KMS-11 (cell line): Measurements from ENCODE around the gene VWA3B.
"Not testable (repeated sequence)": the region's sequence is repeated elsewhere in the genome, so short reads cannot be mapped to it uniquely, and the experiment has no call there.

Experiments
- H2AFZ ChIP-seq: fragments of 200-600 bp; sonication (generic); 2 replicates; pipeline ENCODE4 v1.6.1; 2016; ENCODE audit warnings: antibody characterized with exemption, mixed run types, low read depth
- H3K27ac ChIP-seq: fragments of 200-600 bp; sonication (generic); 2 replicates; pipeline ENCODE4 v1.6.1; 2016; ENCODE audit warnings: mild to moderate bottlenecking, mixed run types
- H3K27me3 ChIP-seq: fragments of 200-600 bp; sonication (generic); 2 replicates; pipeline ENCODE4 v1.6.1; 2017; ENCODE audit warnings: mild to moderate bottlenecking, low read depth, mixed run types, moderate library complexity; ENCODE audit not compliant: insufficient read depth
- H3K36me3 ChIP-seq: fragments of 200-600 bp; sonication (generic); 2 replicates; pipeline ENCODE4 v1.6.1; 2017; ENCODE audit warnings: mild to moderate bottlenecking, mixed run types; ENCODE audit not compliant: insufficient read depth
- H3K4me1 ChIP-seq: fragments of 200-600 bp; sonication (generic); 2 replicates; pipeline ENCODE4 v1.6.1; 2016; ENCODE audit warnings: mild to moderate bottlenecking, low read depth, mixed run types; ENCODE audit not compliant: poor library complexity, severe bottlenecking
- H3K4me2 ChIP-seq: fragments of 200-600 bp; sonication (generic); 2 replicates; pipeline ENCODE4 v1.7.0; 2016; ENCODE audit warnings: mild to moderate bottlenecking, mixed run types
- H3K4me3 ChIP-seq: fragments of 200-600 bp; sonication (generic); IDR thresholded peaks from 2 replicates; pipeline ENCODE4 v1.6.1; 2017; ENCODE audit warnings: low read depth, low read length, mixed read lengths; ENCODE audit not compliant: insufficient read depth
- H3K79me2 ChIP-seq: fragments of 200-600 bp; sonication (generic); 2 replicates; pipeline ENCODE4 v1.6.1; 2016; ENCODE audit warnings: low read depth, mixed run types; ENCODE audit not compliant: insufficient read depth
- H3K9ac ChIP-seq: fragments of 200-600 bp; sonication (generic); 2 replicates; pipeline ENCODE4 v1.6.1; 2016; ENCODE audit warnings: mild to moderate bottlenecking, mixed run types
- H4K20me1 ChIP-seq: fragments of 200-600 bp; sonication (generic); 2 replicates; pipeline ENCODE4 v1.6.1; 2016; ENCODE audit warnings: mild to moderate bottlenecking, mixed run types; ENCODE audit not compliant: insufficient read depth
- CTCF ChIP-seq: fragments of 200-600 bp; sonication (generic); conservative IDR thresholded peaks from 2 replicates; pipeline ENCODE4 v1.6.1; 2017; ENCODE audit warnings: low read depth, mild to moderate bottlenecking, antibody characterized with exemption, low read length, moderate library complexity, mixed read lengths

Gene VWA3B

GRCh38 chr2:98040331-98040939, 46.5 kb upstream of the VWA3B start:
- Histone ChIP-seq H3K4me1 (no peaks in the 10 kb centered on the region), H3K36me3 (no peaks in the 10 kb centered on the region), H3K27me3 (no peaks in the 10 kb centered on the region), H3K4me3 (no peak overlapping the region), H4K20me1 (no peaks in the 10 kb centered on the region), H3K79me2 (no peaks in the 10 kb centered on the region), H3K4me2 (no peak overlapping the region), H3K27ac (no peak overlapping the region), H3K9ac (no peak overlapping the region), H2AFZ (no peak overlapping the region)
- TF ChIP-seq CTCF = no peak

- Histone ChIP-seq H3K4me2 (no peak overlapping the region), H4K20me1 (no peaks in the 10 kb centered on the region), H2AFZ (no peak overlapping the region), H3K79me2 (no peaks in the 10 kb centered on the region), H3K4me3 (no peak overlapping the region), H3K27ac (no peak overlapping the region), H3K4me1 (no peaks in the 10 kb centered on the region), H3K36me3 (no peaks in the 10 kb centered on the region), H3K27me3 (no peaks in the 10 kb centered on the region), H3K9ac (no peak overlapping the region)
- TF ChIP-seq CTCF = no peak
These were observed 43.9 kb upstream of the VWA3B start for GRCh38 chr2:98043101-98043500.

GRCh38 chr2:98044730-98045129, 42.2 kb upstream of the VWA3B start:
- H4K20me1 ChIP-seq, H3K27ac ChIP-seq, H3K4me2 ChIP-seq, H2AFZ ChIP-seq, H3K9ac ChIP-seq, H3K79me2 ChIP-seq, H3K36me3 ChIP-seq, H3K4me3 ChIP-seq, H3K4me1 ChIP-seq, H3K27me3 ChIP-seq: not testable (repeated sequence)

- no peaks in the 10 kb centered on the region for H4K20me1 ChIP-seq
- H3K36me3 ChIP-seq = no peaks in the 10 kb centered on the region
- no peak for TF ChIP-seq CTCF
- no peaks in the 10 kb centered on the region for H3K79me2 ChIP-seq
- no peak overlapping the region for H3K9ac ChIP-seq
- H3K4me3 ChIP-seq = no peak overlapping the region
- no peaks in the 10 kb centered on the region for H3K4me1 ChIP-seq
- H3K4me2 ChIP-seq = no peak overlapping the region
- no peaks in the 10 kb centered on the region for H3K27me3 ChIP-seq
- H3K27ac ChIP-seq = no peak overlapping the region
- no peak overlapping the region for H2AFZ ChIP-seq
These were observed 36.9 kb upstream of the VWA3B start for GRCh38 chr2:98050070-98050469.

GRCh38 chr2:98058191-98058975, 28.6 kb upstream of the VWA3B start:
- Histone ChIP-seq H2AFZ (no peak overlapping the region), H3K9ac (no peak overlapping the region), H3K4me2 (no peak overlapping the region), H3K36me3 (no peaks in the 10 kb centered on the region), H3K4me3 (no peak overlapping the region), H3K27ac (no peak overlapping the region), H3K79me2 (no peaks in the 10 kb centered on the region), H4K20me1 (no peaks in the 10 kb centered on the region), H3K27me3 (no peaks in the 10 kb centered on the region), H3K4me1 (no peaks in the 10 kb centered on the region)
- TF ChIP-seq CTCF = no peak
